HCT116 (cell line): ENCODE measurements around the gene PBX1. TPM values are rescaled to one million over a fixed set of nuclear protein-coding genes. Genes with fewer than 3 reads are reported as not detected.

Source experiments
- ATAC-seq: fragments of 200-7000 bp; cut with Tn5 transposase; 2 replicates; pipeline ENCODE4 v1.9.1; 2020; ENCODE audit warnings: mild to moderate bottlenecking, moderate library complexity
- BruUV-seq: library from RNA; stranded (reverse); fragments of 400-500 nt; replicated peaks from 2 replicates; lab custom pipeline; 2021; lab: Mats Ljungman, UMichigan
- CTCF ChIA-PET: fragments of 300-600 bp; sonication (Branson Sonifier 250); formaldehyde crosslinking; loops from one replicate; lab custom pipeline; 2021; ENCODE audit warnings: antibody characterized with exemption; lab: Charles Lee
- POLR2A ChIA-PET: fragments of 300-600, 350-600 bp; sonication (Branson Sonifier 250); formaldehyde crosslinking; loops from one replicate; lab custom pipeline; 2021; ENCODE audit warnings: antibody characterized with exemption; lab: Charles Lee
- RAD21 ChIA-PET, 2 experiments: fragments of 300-600 bp; sonication (Branson Sonifier 250); formaldehyde crosslinking; loops; one replicate each; lab custom pipeline; 2023; ENCODE audit warnings: low total read pairs in 2 of 2; ENCODE audit not compliant: uncharacterized antibody in 2 of 2, unreplicated experiment in 2 of 2, low non-redundant PET in 1 of 2; lab: Charles Lee
- DNase-seq: peaks from one replicate; pipeline ENCODE4 v3.0.0-alpha.2; 2010; ENCODE audit warnings: low read depth, low spot score
- H2AFZ ChIP-seq: fragments of 200-600 bp; shearing (Covaris generic), sonication (generic); 2 replicates; pipeline ENCODE4 v1.6.1; 2017; ENCODE audit warnings: low read depth, mixed run types, mixed read lengths, antibody characterized with exemption, low read length; ENCODE audit not compliant: poor library complexity, severe bottlenecking
- H3K27ac ChIP-seq: 2 replicates; pipeline ENCODE4 v1.5.1; 2012; ENCODE audit warnings: low read depth, low read length
- H3K27me3 ChIP-seq: fragments of 200-600 bp; sonication (generic); 2 replicates; pipeline ENCODE4 v1.6.1; 2016; ENCODE audit warnings: mixed run types, low read length, mixed read lengths; ENCODE audit not compliant: insufficient read depth
- H3K36me3 ChIP-seq, 2 experiments: fragments of 200-500 bp in 1 of 2; fragments of 200-600 bp in 1 of 2; sonication (Bioruptor generic) in 1 of 2; sonication (generic) in 1 of 2; 2 replicates each; pipeline versions ENCODE4 v1.5.1 to v1.6.1; 2014 to 2016; ENCODE audit warnings: low read length in 2 of 2, inconsistent platforms in 1 of 2, mixed read lengths in 1 of 2, mixed run types in 1 of 2; ENCODE audit not compliant: insufficient read depth in 2 of 2, control insufficient read depth in 1 of 2
- H3K4me1 ChIP-seq, 2 experiments: fragments of 200-600 bp in 1 of 2; sonication (generic) in 1 of 2; 2 replicates each; pipeline versions ENCODE4 v1.5.1 to v1.6.1; 2012 to 2017; ENCODE audit warnings: low read length in 2 of 2, inconsistent platforms in 1 of 2, mild to moderate bottlenecking in 1 of 2, mixed read lengths in 1 of 2, mixed run types in 1 of 2, moderate library complexity in 1 of 2; ENCODE audit not compliant: insufficient read depth in 2 of 2, control insufficient read depth in 1 of 2
- H3K4me2 ChIP-seq: fragments of 200-600 bp; sonication (generic); 2 replicates; pipeline ENCODE4 v1.6.1; 2017; ENCODE audit warnings: mixed run types, low read length, mixed read lengths
- H3K4me3 ChIP-seq, 2 experiments: fragments of 200-600 bp in 1 of 2; sonication (generic) in 1 of 2; replicated peaks in 1 of 2; 2 replicates each; pipeline ENCODE4 v1.5.1; 2011 to 2016; ENCODE audit warnings: low read length in 2 of 2, control low read depth in 1 of 2, low read depth in 1 of 2, mild to moderate bottlenecking in 1 of 2, mixed read lengths in 1 of 2, mixed run types in 1 of 2
- H3K79me2 ChIP-seq: fragments of 200-600 bp; sonication (generic); 2 replicates; pipeline ENCODE4 v1.6.1; 2017; ENCODE audit warnings: mild to moderate bottlenecking, mixed run types, low read length, moderate library complexity, mixed read lengths; ENCODE audit not compliant: insufficient read depth
- H3K9ac ChIP-seq: fragments of 200-600 bp; sonication (generic); 2 replicates; pipeline ENCODE4 v1.6.1; 2016; ENCODE audit warnings: low read length, mixed read lengths
- H3K9me2 ChIP-seq: fragments of 200-600 bp; sonication (generic), shearing (Covaris generic); 2 replicates; pipeline ENCODE4 v1.6.1; 2017; ENCODE audit warnings: mixed run types, mild to moderate bottlenecking, moderate library complexity; ENCODE audit not compliant: insufficient read depth
- H3K9me3 ChIP-seq, 2 experiments: fragments of 200-500 bp in 1 of 2; fragments of 200-600 bp in 1 of 2; sonication (Bioruptor generic) in 1 of 2; sonication (generic) in 1 of 2; 2 replicates each; pipeline ENCODE4 v1.6.1; 2014 to 2017; ENCODE audit warnings: low read length in 2 of 2, mixed read lengths in 2 of 2, inconsistent platforms in 1 of 2, low read depth in 1 of 2, mild to moderate bottlenecking in 1 of 2, mixed run types in 1 of 2, moderate library complexity in 1 of 2; ENCODE audit not compliant: control insufficient read depth in 1 of 2, insufficient read depth in 1 of 2
- H4K20me1 ChIP-seq: fragments of 200-600 bp; sonication (generic), shearing (Covaris generic); 2 replicates; pipeline ENCODE4 v1.6.1; 2017; ENCODE audit warnings: mixed run types, mild to moderate bottlenecking, moderate library complexity; ENCODE audit not compliant: insufficient read depth
- CBX3 ChIP-seq: IDR thresholded peaks from 2 replicates; pipeline ENCODE4 v1.6.1; 2012; ENCODE audit warnings: low read depth
- CEBPB ChIP-seq: IDR thresholded peaks from 2 replicates; pipeline ENCODE4 v1.6.1; 2012; ENCODE audit warnings: low read depth
- ELF1 ChIP-seq: IDR thresholded peaks from 2 replicates; pipeline ENCODE4 v1.6.1; 2012; ENCODE audit warnings: low read depth, borderline replicate concordance
- EZH2phosphoT487 ChIP-seq: fragments of 200-600 bp; IDR thresholded peaks from 2 replicates; pipeline ENCODE4 v1.6.1; 2018; ENCODE audit warnings: antibody characterized with exemption, borderline replicate concordance
- JUND ChIP-seq: IDR thresholded peaks from 2 replicates; pipeline ENCODE4 v1.6.1; 2012
- RAD21 ChIP-seq: IDR thresholded peaks from 2 replicates; pipeline ENCODE4 v1.6.1; 2012; ENCODE audit warnings: low read depth, mild to moderate bottlenecking
- REST ChIP-seq: IDR thresholded peaks from 2 replicates; pipeline ENCODE4 v1.6.1; 2012; ENCODE audit warnings: low read depth
- SIN3A ChIP-seq: IDR thresholded peaks from 2 replicates; pipeline ENCODE4 v1.6.1; 2012; ENCODE audit warnings: low read depth
- TCF7L2 ChIP-seq: IDR thresholded peaks from 2 replicates; pipeline ENCODE4 v1.7.0; 2011; ENCODE audit warnings: borderline replicate concordance, inconsistent platforms; ENCODE audit not compliant: insufficient read depth, insufficient read length; ENCODE audit errors: extremely low read depth
- ZNF274 ChIP-seq: fragments of 200-500 bp; sonication (Bioruptor generic); IDR thresholded peaks from 2 replicates; pipeline ENCODE4 v1.6.1; 2014; ENCODE audit warnings: mild to moderate bottlenecking, low read depth, low read length, inconsistent platforms
- intact Hi-C: fragments of 100-400 bp; cut with micrococcal nuclease; formaldehyde crosslinking; loops from 2 replicates; pipeline ENCODE4 v1.10.0; 2022
- total RNA-seq: library from RNA; stranded (reverse); gene quantifications from one replicate; pipeline ENCODE4 v1.2.1, GENCODE V29; 2021; ENCODE audit not compliant: unreplicated experiment
- TF ChIP-seq, protein P1 (sequence below), 3 experiments: fragments of 200-600 bp in 1 of 3; sonication (generic) in 1 of 3; IDR thresholded peaks in 2 of 3; conservative IDR thresholded peaks in 1 of 3; 2 replicates each; pipeline ENCODE4 v1.5.1; 2012 to 2017; ENCODE audit warnings: low read depth in 2 of 3, low read length in 2 of 3, antibody characterized with exemption in 1 of 3, borderline replicate concordance in 1 of 3, control low read depth in 1 of 3, mild to moderate bottlenecking in 1 of 3, mixed read lengths in 1 of 3, mixed run types in 1 of 3, moderate library complexity in 1 of 3; ENCODE audit not compliant: insufficient read depth in 1 of 3

The PBX1 gene
- total RNA-seq, 1 experiment from 2014 or later: 29.6 TPM

DNA sequence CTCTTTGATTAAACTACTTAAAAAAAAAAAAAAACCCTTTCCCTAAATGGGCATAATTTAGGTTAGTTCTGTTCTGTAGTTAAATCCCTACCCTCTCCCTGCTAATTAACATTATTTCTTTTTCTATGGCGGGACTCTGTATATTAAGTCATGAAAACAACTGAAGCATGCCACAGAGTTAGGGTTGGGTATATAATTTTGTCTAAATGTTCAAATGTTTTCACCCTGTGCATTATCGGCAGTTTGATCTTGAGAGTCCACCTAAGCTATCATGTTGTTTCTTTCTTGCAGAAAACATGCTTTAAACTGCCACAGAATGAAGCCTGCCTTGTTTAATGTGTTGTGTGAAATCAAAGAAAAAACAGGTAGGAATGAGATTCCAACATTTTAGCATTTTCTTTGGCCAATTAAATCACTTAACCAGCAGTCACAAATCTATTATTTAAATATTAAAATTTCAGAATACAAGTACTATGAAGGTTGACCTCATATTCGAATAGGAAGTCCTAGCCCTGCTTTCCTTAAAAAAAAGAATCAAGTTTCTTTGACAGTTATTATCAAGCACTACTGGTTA is 4.0 kb downstream of the PBX1 start (continued):
- TF ChIP-seq ZNF274 (no peak), EZH2phosphoT487 (no peak), TCF7L2 (no peak), REST (no peak), CBX3 (no peak), RAD21 (no peak), CEBPB (no peak)

- ChIA-PET RAD21 (no interaction called here), CTCF (no interaction called here), POLR2A (no interaction called here)
- H3K36me3 ChIP-seq: no peaks in the 10 kb centered on the region
- peaks cover 2 to 6% of the 10 kb centered on the region in 2 experiments; a peak in 2 of 4 replicates for H3K4me1 ChIP-seq
- H3K79me2 ChIP-seq: no peaks in the 10 kb centered on the region
- H3K9me3 ChIP-seq: no peaks in the 10 kb centered on the region
- no peak overlapping the region for H2AFZ ChIP-seq
- ATAC-seq (no peak), DNase-seq (no peak)
- H4K20me1 ChIP-seq: no peaks in the 10 kb centered on the region
- H3K9ac ChIP-seq: no peak overlapping the region
- TF ChIP-seq ELF1 (no peak), JUND (no peak), CBX3 (no peak), SIN3A (no peak)
- TF ChIP-seq, protein P1, sequence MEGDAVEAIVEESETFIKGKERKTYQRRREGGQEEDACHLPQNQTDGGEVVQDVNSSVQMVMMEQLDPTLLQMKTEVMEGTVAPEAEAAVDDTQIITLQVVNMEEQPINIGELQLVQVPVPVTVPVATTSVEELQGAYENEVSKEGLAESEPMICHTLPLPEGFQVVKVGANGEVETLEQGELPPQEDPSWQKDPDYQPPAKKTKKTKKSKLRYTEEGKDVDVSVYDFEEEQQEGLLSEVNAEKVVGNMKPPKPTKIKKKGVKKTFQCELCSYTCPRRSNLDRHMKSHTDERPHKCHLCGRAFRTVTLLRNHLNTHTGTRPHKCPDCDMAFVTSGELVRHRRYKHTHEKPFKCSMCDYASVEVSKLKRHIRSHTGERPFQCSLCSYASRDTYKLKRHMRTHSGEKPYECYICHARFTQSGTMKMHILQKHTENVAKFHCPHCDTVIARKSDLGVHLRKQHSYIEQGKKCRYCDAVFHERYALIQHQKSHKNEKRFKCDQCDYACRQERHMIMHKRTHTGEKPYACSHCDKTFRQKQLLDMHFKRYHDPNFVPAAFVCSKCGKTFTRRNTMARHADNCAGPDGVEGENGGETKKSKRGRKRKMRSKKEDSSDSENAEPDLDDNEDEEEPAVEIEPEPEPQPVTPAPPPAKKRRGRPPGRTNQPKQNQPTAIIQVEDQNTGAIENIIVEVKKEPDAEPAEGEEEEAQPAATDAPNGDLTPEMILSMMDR (IDR thresholded peaks at IDR 0.05 in 2 of 3, conservative IDR thresholded peaks at IDR 0.05 in 1 of 3; ENCODE audit: borderline replicate concordance in 1 of 3, insufficient read depth in 1 of 3, low read depth in 2 of 3, low read length in 2 of 3): no peak
- no peak overlapping the region for H3K27ac ChIP-seq
- intact Hi-C loops: no loop called here
- H3K9me2 ChIP-seq: no peaks in the 10 kb centered on the region
- H3K4me2 ChIP-seq: no peak overlapping the region
- H3K27me3 ChIP-seq: no peaks in the 10 kb centered on the region
- BruUV-seq: no TSS peak
- no peak overlapping the region for H3K4me3 ChIP-seq
These were observed 4.9 kb downstream of the PBX1 start for GRCh38 chr1:164563721-164564360.
